DND-41 (cell line): Measurements from ENCODE around the gene UGT2B7.

Experiments used
- ATAC-seq: fragments of 200-7000 bp; cut with Tn5 transposase; 3 replicates; pipeline ENCODE4 v1.9.1; 2021; ENCODE audit warnings: low read depth; ENCODE audit not compliant: insufficient read depth
- DNase-seq: peaks from one replicate; pipeline ENCODE4 v3.0.0-alpha.2; 2020
- H2AFZ ChIP-seq: 2 replicates; pipeline ENCODE4 v1.6.0; 2012; ENCODE audit warnings: low read depth, low read length
- H3K27ac ChIP-seq: 2 replicates; pipeline ENCODE4 v1.5.1; 2012; ENCODE audit warnings: low read length, inconsistent platforms
- H3K27me3 ChIP-seq: fragments of 200-600 bp; sonication (generic); 2 replicates; pipeline ENCODE4 v1.6.0; 2012; ENCODE audit warnings: low read length, mild to moderate bottlenecking, inconsistent platforms; ENCODE audit not compliant: insufficient read depth, poor library complexity
- H3K36me3 ChIP-seq: 2 replicates; pipeline ENCODE4 v1.5.1; 2012; ENCODE audit warnings: low read length, inconsistent platforms; ENCODE audit not compliant: insufficient read depth
- H3K4me1 ChIP-seq: 2 replicates; pipeline ENCODE4 v1.5.1; 2012; ENCODE audit warnings: mild to moderate bottlenecking, low read length; ENCODE audit not compliant: insufficient read depth
- H3K4me2 ChIP-seq: 2 replicates; pipeline ENCODE4 v1.6.0; 2012; ENCODE audit warnings: mild to moderate bottlenecking, moderate library complexity, low read length, inconsistent platforms; ENCODE audit not compliant: insufficient read depth
- H3K4me3 ChIP-seq, 2 experiments: fragments of 200-600 bp in 1 of 2; shearing (Covaris generic) in 1 of 2; 2 replicates each; pipeline ENCODE4 v1.5.1; 2012 to 2016; ENCODE audit warnings: inconsistent platforms in 2 of 2, low read length in 2 of 2, mild to moderate bottlenecking in 2 of 2, low read depth in 1 of 2, moderate library complexity in 1 of 2
- H3K79me2 ChIP-seq: 2 replicates; pipeline ENCODE4 v1.6.0; 2012; ENCODE audit warnings: low read length, inconsistent platforms; ENCODE audit not compliant: insufficient read depth
- H3K9ac ChIP-seq: 2 replicates; pipeline ENCODE4 v1.6.0; 2012; ENCODE audit warnings: low read depth, mild to moderate bottlenecking, inconsistent platforms, low read length, moderate library complexity
- H3K9me3 ChIP-seq: 2 replicates; pipeline ENCODE4 v1.5.1; 2012; ENCODE audit warnings: low read length, moderate library complexity, mild to moderate bottlenecking, inconsistent platforms; ENCODE audit not compliant: insufficient read depth, severe bottlenecking
- H4K20me1 ChIP-seq: 2 replicates; pipeline ENCODE4 v1.6.0; 2012; ENCODE audit warnings: low read length; ENCODE audit not compliant: insufficient read depth
- CTCF ChIP-seq: IDR thresholded peaks from 2 replicates; pipeline ENCODE4 v1.5.1; 2012; ENCODE audit warnings: borderline replicate concordance, low read length, moderate library complexity, mild to moderate bottlenecking; ENCODE audit not compliant: poor library complexity, severe bottlenecking; ENCODE audit errors: extremely low read depth
- EZH2 ChIP-seq: IDR thresholded peaks from 3 replicates; pipeline ENCODE4 v1.6.1; 2012; ENCODE audit warnings: borderline replicate concordance, low read depth, mild to moderate bottlenecking, moderate library complexity, low read length, inconsistent platforms; ENCODE audit not compliant: severe bottlenecking

Gene UGT2B7

GRCh38 chr4:69054578-69055200 lies 41.6 kb upstream of the UGT2B7 start:
- no peak overlapping the region for H3K4me2 ChIP-seq
- H4K20me1 ChIP-seq, result no peaks in the 10 kb centered on the region
- no peak overlapping the region for H3K4me3 ChIP-seq
- H3K79me2 ChIP-seq, result no peaks in the 10 kb centered on the region
- H2AFZ ChIP-seq, result no peak overlapping the region
- no peak for DNase-seq
- H3K36me3 ChIP-seq, result no peaks in the 10 kb centered on the region
- TF ChIP-seq EZH2 (no peak), CTCF (no peak)
- no peaks in the 10 kb centered on the region for H3K9me3 ChIP-seq
- no peak for ATAC-seq
- no peaks in the 10 kb centered on the region for H3K4me1 ChIP-seq
- no peaks in the 10 kb centered on the region for H3K27me3 ChIP-seq
- no peak overlapping the region for H3K9ac ChIP-seq
- H3K27ac ChIP-seq, result no peak overlapping the region

GRCh38 chr4:69056150-69056549 lies 40.1 kb upstream of the UGT2B7 start:
- Histone ChIP-seq H3K27me3 (no peaks in the 10 kb centered on the region), H3K27ac (no peak overlapping the region), H3K36me3 (no peaks in the 10 kb centered on the region), H3K4me3 (no peak overlapping the region), H3K4me1 (no peaks in the 10 kb centered on the region), H3K9me3 (no peaks in the 10 kb centered on the region), H3K79me2 (no peaks in the 10 kb centered on the region), H3K4me2 (no peak overlapping the region), H3K9ac (no peak overlapping the region), H2AFZ (no peak overlapping the region), H4K20me1 (no peaks in the 10 kb centered on the region)
- TF ChIP-seq CTCF, result no peak
- no peak for TF ChIP-seq EZH2
- ATAC-seq (no peak), DNase-seq (no peak)

GRCh38 chr4:69056921-69057550 lies 39.2 kb upstream of the UGT2B7 start:
- Histone ChIP-seq H3K36me3 (no peaks in the 10 kb centered on the region), H4K20me1 (no peaks in the 10 kb centered on the region), H2AFZ (no peak overlapping the region), H3K9ac (no peak overlapping the region), H3K79me2 (no peaks in the 10 kb centered on the region), H3K4me1 (no peaks in the 10 kb centered on the region), H3K4me3 (no peak overlapping the region), H3K4me2 (no peak overlapping the region), H3K27me3 (no peaks in the 10 kb centered on the region), H3K9me3 (no peaks in the 10 kb centered on the region), H3K27ac (no peak overlapping the region)
- ATAC-seq (no peak), DNase-seq (no peak)
- no peak for TF ChIP-seq EZH2
- TF ChIP-seq CTCF, result no peak
